ENCODE results near the gene HM13. TPM values are rescaled to one million over a fixed set of nuclear protein-coding genes. Genes with fewer than 3 reads are reported as not detected.
"Not testable (repeated sequence)": the region's sequence is repeated elsewhere in the genome, so short reads cannot be mapped to it uniquely, and the experiment has no call there.

HM13 gene
- total RNA-seq, 1 donor = 62.0 TPM

- Histone ChIP-seq H3K27me3 (ENCODE audit: insufficient read depth, low read length) (no peaks in the 10 kb centered on the region), H3K4me3 (ENCODE audit: low read length) (no peak overlapping the region), H3K9me3 (ENCODE audit: low read depth, low read length) (no peaks in the 10 kb centered on the region), H3K4me1 (ENCODE audit: insufficient read depth, low read length) (peaks cover 3% of the 10 kb centered on the region)
Observed at GRCh38 chr20:31566319-31566657, 52.0 kb downstream of the HM13 start.

DNA sequence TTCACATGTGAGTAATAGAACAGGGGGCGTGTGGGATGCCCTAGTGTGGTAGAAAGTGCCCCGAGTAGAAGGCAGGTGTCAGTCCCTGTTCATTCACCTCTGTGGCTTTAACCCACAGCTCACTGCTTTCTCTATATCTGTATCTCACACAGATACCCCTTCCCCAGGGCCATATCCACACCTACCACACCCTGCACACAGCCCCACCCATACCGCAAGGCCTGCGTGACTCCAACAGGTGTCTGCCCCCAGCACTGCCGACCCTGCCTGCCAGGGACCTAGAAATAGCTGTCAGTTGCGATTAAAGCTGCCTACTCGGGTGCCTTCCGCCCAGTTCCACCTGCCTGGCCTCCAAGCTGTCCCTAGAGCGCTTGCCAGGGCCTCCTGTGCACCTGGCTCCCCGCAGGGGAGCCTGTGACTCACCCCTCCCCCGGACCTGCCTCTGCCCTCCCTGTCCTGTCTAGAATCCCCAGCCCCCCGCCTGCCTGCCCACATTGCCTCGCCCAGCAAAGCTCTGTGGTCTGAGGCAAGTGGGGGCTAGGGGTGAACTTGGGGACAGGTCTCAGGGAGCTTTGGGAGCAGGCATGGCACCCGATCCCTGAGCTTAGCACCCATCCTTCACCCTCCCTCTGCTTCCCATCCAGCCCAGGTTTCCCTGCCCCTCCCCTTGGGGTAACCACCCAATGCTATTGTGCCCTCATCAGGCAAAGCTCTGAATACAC, 52.6 kb downstream of the HM13 start:
- H3K4me1 ChIP-seq (ENCODE audit: insufficient read depth, low read length) = no peaks in the 10 kb centered on the region
- H3K9me3 ChIP-seq (ENCODE audit: low read depth, low read length) = no peaks in the 10 kb centered on the region
- no peaks in the 10 kb centered on the region for H3K27me3 ChIP-seq (ENCODE audit: insufficient read depth, low read length)
- no peak overlapping the region for H3K4me3 ChIP-seq (ENCODE audit: low read length)

DNA sequence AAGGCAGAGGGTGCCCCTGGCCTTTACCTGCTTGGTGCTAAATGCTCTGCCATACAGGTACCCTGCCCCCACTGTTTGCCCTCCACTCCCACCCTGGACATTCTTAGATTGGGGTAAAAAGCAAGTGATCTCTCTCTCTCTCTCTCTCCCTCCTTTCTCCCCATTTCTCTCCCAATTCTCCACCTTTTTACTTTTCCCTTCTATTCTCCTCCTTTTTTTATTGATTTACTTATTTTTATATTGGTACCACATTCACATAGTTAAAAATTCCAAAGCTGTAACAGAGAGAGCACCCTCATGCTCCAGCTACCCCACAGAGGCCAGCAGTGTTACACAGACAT, 53.1 kb downstream of the HM13 start:
- H3K9me3 ChIP-seq (ENCODE audit: low read depth, low read length) = no peaks in the 10 kb centered on the region
- no peaks in the 10 kb centered on the region for H3K27me3 ChIP-seq (ENCODE audit: insufficient read depth, low read length)
- peaks cover 4% of the 10 kb centered on the region for H3K4me1 ChIP-seq (ENCODE audit: insufficient read depth, low read length)
- no peak overlapping the region for H3K4me3 ChIP-seq (ENCODE audit: low read length)

DNA sequence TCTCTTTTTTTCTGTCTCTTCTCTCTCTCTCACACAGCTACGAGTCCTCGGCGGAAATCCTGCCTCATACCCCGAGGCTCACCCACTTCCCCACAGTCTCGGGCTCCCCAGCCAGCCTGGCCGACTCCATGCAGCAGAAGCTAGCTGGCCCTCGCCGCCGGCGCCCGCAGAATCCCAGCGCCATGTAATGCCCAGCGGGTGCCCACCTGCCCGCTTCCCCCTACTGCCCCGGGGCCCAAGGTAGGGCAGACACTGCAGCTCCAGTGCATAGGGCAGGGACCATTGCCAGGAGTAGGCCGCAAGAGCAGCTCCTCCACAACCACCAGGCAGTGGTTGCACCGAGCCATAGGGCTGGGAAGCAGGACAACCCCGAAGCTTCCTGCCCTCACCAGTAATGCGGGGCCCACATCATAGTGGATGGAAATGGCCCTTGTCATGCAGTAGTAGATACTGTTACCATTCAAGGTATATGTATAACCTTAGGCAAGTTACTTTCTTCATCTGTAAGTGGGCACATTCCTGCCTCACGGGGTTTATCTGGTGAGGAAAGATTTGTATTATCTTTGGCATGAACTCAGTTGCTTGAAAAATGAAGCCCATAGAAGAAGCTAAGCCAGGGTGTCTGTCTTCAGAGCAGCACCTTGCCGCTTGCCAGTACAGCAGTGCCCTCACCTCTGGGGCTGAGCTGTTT, 53.9 kb downstream of the HM13 start:
- Histone ChIP-seq H3K27me3 (ENCODE audit: insufficient read depth, low read length) (no peaks in the 10 kb centered on the region), H3K4me1 (ENCODE audit: insufficient read depth, low read length) (peaks cover 8% of the 10 kb centered on the region)

GRCh38 chr20:31568773-31569162, 54.5 kb downstream of the HM13 start:
- no peaks in the 10 kb centered on the region for H3K9me3 ChIP-seq (ENCODE audit: low read depth, low read length)
- peaks cover 13% of the 10 kb centered on the region for H3K4me1 ChIP-seq (ENCODE audit: insufficient read depth, low read length)
- no peak overlapping the region for H3K4me3 ChIP-seq (ENCODE audit: low read length)
- no peaks in the 10 kb centered on the region for H3K27me3 ChIP-seq (ENCODE audit: insufficient read depth, low read length)

More for the DNA sequence above, 53.9 kb downstream of the HM13 start:
- Histone ChIP-seq H3K9me3 (ENCODE audit: low read depth, low read length) (no peaks in the 10 kb centered on the region), H3K4me3 (ENCODE audit: low read length) (no peak overlapping the region)

GRCh38 chr20:31569163-31570020, 55.1 kb downstream of the HM13 start:
- no peaks in the 10 kb centered on the region for H3K27me3 ChIP-seq (ENCODE audit: insufficient read depth, low read length)

DNA sequence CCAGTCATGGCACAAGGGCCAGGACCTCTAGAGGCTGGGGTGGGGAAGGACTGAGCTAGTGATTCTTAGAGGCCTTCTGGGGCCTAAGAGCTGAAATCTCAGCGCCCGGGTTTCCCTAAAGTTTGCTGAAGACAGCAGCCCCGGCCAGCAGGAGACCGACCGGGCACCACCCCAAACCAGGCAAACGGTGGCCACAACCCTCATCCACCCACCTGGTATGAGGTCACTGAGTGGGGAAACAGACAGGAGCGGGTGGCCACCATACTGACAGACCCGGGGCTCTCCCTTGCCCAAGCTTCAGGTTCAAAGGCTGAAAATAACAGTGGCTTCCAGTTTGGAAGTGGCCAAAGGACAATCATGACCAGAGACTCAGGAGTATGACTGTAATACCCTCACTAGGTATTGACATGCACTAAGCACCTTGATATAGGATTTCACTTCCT, 55.8 kb downstream of the HM13 start:
- H3K9me3 ChIP-seq (ENCODE audit: low read depth, low read length) = no peaks in the 10 kb centered on the region
- H3K4me3 ChIP-seq (ENCODE audit: low read length) = no peak overlapping the region
- H3K27me3 ChIP-seq (ENCODE audit: insufficient read depth, low read length) = no peaks in the 10 kb centered on the region
- peaks cover 14% of the 10 kb centered on the region for H3K4me1 ChIP-seq (ENCODE audit: insufficient read depth, low read length)

More at GRCh38 chr20:31569163-31570020, 55.1 kb downstream of the HM13 start:
- Histone ChIP-seq H3K4me1 (ENCODE audit: insufficient read depth, low read length) (peaks cover 14% of the 10 kb centered on the region), H3K4me3 (ENCODE audit: low read length) (no peak overlapping the region), H3K9me3 (ENCODE audit: low read depth, low read length) (no peaks in the 10 kb centered on the region)

- no peaks in the 10 kb centered on the region for H3K9me3 ChIP-seq (ENCODE audit: low read depth, low read length)
- no peak overlapping the region for H3K4me3 ChIP-seq (ENCODE audit: low read length)
- no peaks in the 10 kb centered on the region for H3K27me3 ChIP-seq (ENCODE audit: insufficient read depth, low read length)
- H3K4me1 ChIP-seq (ENCODE audit: insufficient read depth, low read length) = peaks cover 14% of the 10 kb centered on the region
Observed at GRCh38 chr20:31570735-31571617, 56.7 kb downstream of the HM13 start.

DNA sequence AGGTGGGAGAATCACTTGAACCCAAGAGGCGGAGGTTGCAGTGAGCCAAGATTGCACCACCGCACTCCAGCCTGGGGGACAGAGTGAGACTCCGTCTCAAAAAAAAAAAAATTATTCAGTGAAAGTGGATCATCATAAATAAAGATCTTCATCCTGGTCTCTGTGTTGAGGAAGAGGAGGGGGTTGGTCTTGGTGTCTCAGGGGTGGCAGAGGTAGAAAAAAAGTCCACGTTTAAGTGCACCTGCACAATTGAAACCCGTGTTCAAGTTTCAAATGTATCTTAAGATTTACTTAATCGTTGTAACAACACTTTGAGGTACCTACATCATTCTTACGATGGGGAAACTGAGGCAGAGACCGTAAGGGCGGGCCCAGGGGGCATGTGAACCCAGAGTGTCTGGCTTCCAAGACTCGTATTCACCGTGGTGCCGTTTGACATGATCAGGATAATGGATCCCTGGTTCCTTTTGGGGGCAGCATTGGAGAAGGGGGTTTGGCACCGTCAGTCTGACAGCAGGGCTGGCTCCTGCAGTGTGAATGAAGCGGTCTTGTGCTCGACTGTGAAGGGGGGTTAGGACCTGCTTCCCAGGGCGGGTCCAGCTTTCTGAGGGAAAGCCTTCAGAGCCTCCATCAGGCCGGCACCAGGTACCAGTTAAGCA, 57.9 kb downstream of the HM13 start:
- no peaks in the 10 kb centered on the region for H3K27me3 ChIP-seq (ENCODE audit: insufficient read depth, low read length)
- peaks cover 14% of the 10 kb centered on the region for H3K4me1 ChIP-seq (ENCODE audit: insufficient read depth, low read length)
- no peaks in the 10 kb centered on the region for H3K9me3 ChIP-seq (ENCODE audit: low read depth, low read length)
- peak overlapping the region; percentile 54 for H3K4me3 ChIP-seq (ENCODE audit: low read length)

DNA sequence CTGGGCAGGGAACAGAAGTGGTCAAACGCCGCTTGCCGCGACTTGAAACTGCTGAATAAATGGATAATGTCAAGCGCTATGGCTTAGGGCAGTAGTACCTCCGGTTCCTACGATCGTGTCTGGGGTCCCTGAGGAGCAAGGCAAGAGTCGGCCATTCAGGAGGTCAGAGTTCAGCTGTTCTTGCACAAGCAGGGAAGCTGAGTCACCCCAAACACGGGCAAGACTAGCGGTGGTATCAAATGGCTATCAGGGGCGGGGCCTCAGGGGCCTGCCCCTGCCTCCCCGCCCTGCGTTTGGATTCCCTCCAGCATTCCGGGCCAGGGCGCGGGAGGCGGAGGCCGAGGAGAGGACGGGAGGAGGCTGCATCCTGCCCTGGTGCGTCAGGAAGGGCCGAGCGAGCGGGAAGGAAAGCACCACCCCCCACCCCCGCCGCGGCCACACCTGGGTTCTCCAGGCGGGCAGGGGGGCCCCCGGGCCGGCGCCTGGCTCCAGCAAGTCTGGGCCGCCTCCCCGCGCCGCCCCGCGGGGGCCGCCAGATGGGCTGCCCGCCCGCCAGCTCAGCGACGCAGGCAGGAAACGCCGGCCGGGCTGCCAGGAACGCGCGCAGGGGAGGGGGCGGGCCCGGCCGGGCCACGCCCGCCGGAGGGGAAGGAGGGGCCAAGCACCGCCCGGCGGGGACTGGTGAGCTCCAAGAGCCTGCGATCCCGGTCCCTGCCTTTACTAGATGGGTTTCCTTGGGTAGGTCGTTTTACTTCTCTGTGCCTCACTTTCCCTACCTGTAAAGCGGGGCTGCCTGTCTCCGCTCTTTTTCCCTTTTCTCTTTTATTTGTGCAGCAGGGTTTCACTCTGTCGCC, 58.7 kb downstream of the HM13 start:
- no peaks in the 10 kb centered on the region for H3K9me3 ChIP-seq (ENCODE audit: low read depth, low read length)
- H3K4me1 ChIP-seq (ENCODE audit: insufficient read depth, low read length) = peaks cover 14% of the 10 kb centered on the region
- H3K27me3 ChIP-seq (ENCODE audit: insufficient read depth, low read length) = no peaks in the 10 kb centered on the region
- peak overlapping the region; percentile 54 for H3K4me3 ChIP-seq (ENCODE audit: low read length)

DNA sequence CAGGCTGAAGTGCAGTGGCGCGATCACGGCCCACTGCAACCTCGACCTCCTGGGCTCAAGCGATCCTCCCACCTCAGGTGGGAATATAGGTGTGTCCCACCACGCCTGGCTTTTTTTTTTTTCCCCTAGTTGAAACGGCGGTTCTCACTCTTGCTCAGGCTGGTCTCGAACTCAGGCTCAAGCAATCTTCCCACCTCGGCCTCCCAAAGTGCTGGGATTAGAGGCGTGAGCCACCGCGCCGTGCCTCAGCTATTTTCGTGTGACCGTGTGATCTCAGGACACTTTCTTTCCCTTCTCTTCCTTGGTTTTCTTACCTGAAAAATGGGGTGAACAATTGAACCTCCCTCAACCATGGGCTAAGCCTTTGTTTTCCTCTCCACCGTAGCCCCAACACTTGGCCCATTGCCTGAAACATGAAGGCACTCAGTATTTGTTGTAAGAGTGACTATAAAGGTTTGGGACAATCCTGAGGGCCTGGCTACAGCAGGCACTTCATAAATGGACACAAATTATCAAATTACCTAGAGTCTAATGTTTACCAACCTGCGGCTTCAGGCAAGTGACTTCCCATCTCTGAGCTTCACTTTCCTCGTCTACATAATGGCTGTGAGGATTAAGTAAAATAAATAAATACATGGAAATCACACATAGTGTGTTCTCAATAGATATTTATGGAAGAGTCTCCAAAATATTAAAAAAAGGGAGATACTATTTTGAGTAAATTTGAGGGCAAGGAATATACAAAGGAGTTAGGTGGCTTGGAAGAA, 59.5 kb downstream of the HM13 start:
- Histone ChIP-seq H3K4me1 (ENCODE audit: insufficient read depth, low read length) (peaks cover 14% of the 10 kb centered on the region), H3K4me3 (ENCODE audit: low read length) (peak overlapping the region; percentile 54), H3K9me3 (ENCODE audit: low read depth, low read length) (no peaks in the 10 kb centered on the region)

GRCh38 chr20:31574986-31575385, 60.7 kb downstream of the HM13 start:
- H3K27me3 ChIP-seq (ENCODE audit: insufficient read depth, low read length); H3K9me3 ChIP-seq (ENCODE audit: low read depth, low read length); H3K4me3 ChIP-seq (ENCODE audit: low read length): not testable (repeated sequence)
- peaks cover 14% of the 10 kb centered on the region for H3K4me1 ChIP-seq (ENCODE audit: insufficient read depth, low read length)

More for the DNA sequence above, 59.5 kb downstream of the HM13 start:
- no peaks in the 10 kb centered on the region for H3K27me3 ChIP-seq (ENCODE audit: insufficient read depth, low read length)

- no peak overlapping the region for H3K4me3 ChIP-seq (ENCODE audit: low read length)
- no peaks in the 10 kb centered on the region for H3K27me3 ChIP-seq (ENCODE audit: insufficient read depth, low read length)
- peaks cover 14% of the 10 kb centered on the region for H3K4me1 ChIP-seq (ENCODE audit: insufficient read depth, low read length)
- H3K9me3 ChIP-seq (ENCODE audit: low read depth, low read length) = no peaks in the 10 kb centered on the region
Observed at GRCh38 chr20:31576751-31577150, 62.5 kb downstream of the HM13 start.
